ENCODE measurements around the gene GTF2H4.
"Not testable (repeated sequence)": the region's sequence is repeated elsewhere in the genome, so short reads cannot be mapped to it uniquely, and the experiment has no call there.

Gene GTF2H4

GRCh38 chr6:30907758-30908591, at the start of gene GTF2H4:
Gene GTF2H4, plus strand, starts transcription at chr6:30908207.
- peaks cover 16% of the 10 kb centered on the region for H3K4me1 Mint-ChIP-seq
- no peaks in the 10 kb centered on the region for H3K27me3 Mint-ChIP-seq
- peak; percentile 99 for ATAC-seq
- peak within 1 kb of the TSS; percentile 72 for H3K27ac Mint-ChIP-seq
- peak within 1 kb of the TSS; percentile 95 for H3K4me3 Mint-ChIP-seq
- H3K9me3 Mint-ChIP-seq: no peaks in the 10 kb centered on the region
- peaks cover 21% of the 10 kb centered on the region for H3K36me3 Mint-ChIP-seq

GRCh38 chr6:30859726-30860125, 48.3 kb upstream of the GTF2H4 start:
- peaks cover 26% of the 10 kb centered on the region for H3K27me3 Mint-ChIP-seq
- not testable (repeated sequence) for H3K9me3 Mint-ChIP-seq, H3K27ac Mint-ChIP-seq, H3K36me3 Mint-ChIP-seq, ATAC-seq, H3K4me3 Mint-ChIP-seq, H3K4me1 Mint-ChIP-seq

- no peak for ATAC-seq
- Mint-ChIP-seq H3K4me1 (no peaks in the 10 kb centered on the region), H3K36me3 (peaks cover 9% of the 10 kb centered on the region)
Observed at GRCh38 chr6:30861257-30862048, 46.6 kb upstream of the GTF2H4 start.

GRCh38 chr6:30862156-30862875, 45.7 kb upstream of the GTF2H4 start:
- ATAC-seq: no peak
- peaks cover 12% of the 10 kb centered on the region for H3K27me3 Mint-ChIP-seq
- H3K27ac Mint-ChIP-seq: no peak overlapping the region
- H3K9me3 Mint-ChIP-seq: peaks cover 6% of the 10 kb centered on the region
- peaks cover 9% of the 10 kb centered on the region for H3K36me3 Mint-ChIP-seq
- no peaks in the 10 kb centered on the region for H3K4me1 Mint-ChIP-seq
- H3K4me3 Mint-ChIP-seq: no peak overlapping the region

More at GRCh38 chr6:30861257-30862048, 46.6 kb upstream of the GTF2H4 start:
- Mint-ChIP-seq H3K9me3 (peaks cover 6% of the 10 kb centered on the region), H3K4me3 (no peak overlapping the region), H3K27me3 (peaks cover 20% of the 10 kb centered on the region), H3K27ac (no peak overlapping the region)

- H3K36me3 Mint-ChIP-seq: peaks cover 9% of the 10 kb centered on the region
- peaks cover 9% of the 10 kb centered on the region for H3K9me3 Mint-ChIP-seq
- no peak for ATAC-seq
- no peak overlapping the region for H3K4me3 Mint-ChIP-seq
- H3K27ac Mint-ChIP-seq: no peak overlapping the region
- H3K27me3 Mint-ChIP-seq: peaks cover 8% of the 10 kb centered on the region
- no peaks in the 10 kb centered on the region for H3K4me1 Mint-ChIP-seq
Observed at GRCh38 chr6:30864325-30864724, 43.7 kb upstream of the GTF2H4 start.

- peaks cover 20% of the 10 kb centered on the region for H3K9me3 Mint-ChIP-seq
- ATAC-seq, H3K27ac Mint-ChIP-seq, H3K4me3 Mint-ChIP-seq, H3K4me1 Mint-ChIP-seq, H3K36me3 Mint-ChIP-seq: not testable (repeated sequence)
- H3K27me3 Mint-ChIP-seq: peaks cover 20% of the 10 kb centered on the region
Observed at GRCh38 chr6:30869241-30869749, 38.7 kb upstream of the GTF2H4 start.

- peaks cover 20% of the 10 kb centered on the region for H3K27me3 Mint-ChIP-seq
- H3K4me3 Mint-ChIP-seq: no peak overlapping the region
- no peaks in the 10 kb centered on the region for H3K4me1 Mint-ChIP-seq
- ATAC-seq: no peak
- no peak overlapping the region for H3K27ac Mint-ChIP-seq
- H3K36me3 Mint-ChIP-seq: peaks cover 7% of the 10 kb centered on the region
- H3K9me3 Mint-ChIP-seq: peaks cover 20% of the 10 kb centered on the region
Observed at GRCh38 chr6:30870546-30870945, 37.5 kb upstream of the GTF2H4 start.

- no peak for ATAC-seq
- Mint-ChIP-seq H3K4me1 (no peaks in the 10 kb centered on the region), H3K27ac (no peak overlapping the region), H3K36me3 (peaks cover 7% of the 10 kb centered on the region), H3K27me3 (peaks cover 20% of the 10 kb centered on the region), H3K4me3 (no peak overlapping the region), H3K9me3 (peaks cover 20% of the 10 kb centered on the region)
Observed at GRCh38 chr6:30871592-30872183, 36.3 kb upstream of the GTF2H4 start.

- no peak overlapping the region for H3K4me3 Mint-ChIP-seq
- H3K27me3 Mint-ChIP-seq: peaks cover 20% of the 10 kb centered on the region
- no peak for ATAC-seq
- H3K9me3 Mint-ChIP-seq: peaks cover 18% of the 10 kb centered on the region
- peaks cover 7% of the 10 kb centered on the region for H3K36me3 Mint-ChIP-seq
- H3K27ac Mint-ChIP-seq: no peak overlapping the region
- peaks cover 11% of the 10 kb centered on the region for H3K4me1 Mint-ChIP-seq
Observed at GRCh38 chr6:30873137-30873640, 34.8 kb upstream of the GTF2H4 start.

GRCh38 chr6:30873795-30874194, 34.2 kb upstream of the GTF2H4 start:
- not testable (repeated sequence) for H3K27ac Mint-ChIP-seq, H3K4me3 Mint-ChIP-seq, H3K36me3 Mint-ChIP-seq, ATAC-seq
- peaks cover 20% of the 10 kb centered on the region for H3K27me3 Mint-ChIP-seq
- peaks cover 18% of the 10 kb centered on the region for H3K9me3 Mint-ChIP-seq
- H3K4me1 Mint-ChIP-seq: peaks cover 17% of the 10 kb centered on the region

GRCh38 chr6:30875244-30876038, 32.6 kb upstream of the GTF2H4 start:
- Mint-ChIP-seq H3K27ac (no peak overlapping the region), H3K9me3 (peaks cover 11% of the 10 kb centered on the region), H3K36me3 (peaks cover 7% of the 10 kb centered on the region), H3K4me1 (peaks cover 27% of the 10 kb centered on the region), H3K4me3 (no peak overlapping the region), H3K27me3 (peaks cover 20% of the 10 kb centered on the region)
- no peak for ATAC-seq

GRCh38 chr6:30876039-30876730, 31.8 kb upstream of the GTF2H4 start:
- Mint-ChIP-seq H3K27me3 (peaks cover 20% of the 10 kb centered on the region), H3K4me1 (peaks cover 27% of the 10 kb centered on the region), H3K27ac (no peak overlapping the region), H3K4me3 (no peak overlapping the region), H3K36me3 (peaks cover 7% of the 10 kb centered on the region), H3K9me3 (peaks cover 8% of the 10 kb centered on the region)
- no peak for ATAC-seq

GRCh38 chr6:30877419-30878262, 30.4 kb upstream of the GTF2H4 start:
- peak overlapping the region; percentile 64 for H3K27ac Mint-ChIP-seq
- ATAC-seq: peak; percentile 76
- peaks cover 41% of the 10 kb centered on the region for H3K4me1 Mint-ChIP-seq
- H3K36me3 Mint-ChIP-seq: no peaks in the 10 kb centered on the region
- peaks cover 3% of the 10 kb centered on the region for H3K9me3 Mint-ChIP-seq
- H3K4me3 Mint-ChIP-seq: peak overlapping the region; percentile 71
- H3K27me3 Mint-ChIP-seq: peaks cover 9% of the 10 kb centered on the region

Data from stimulated activated memory B cell treated with anti-CD40 and anti-IgM and Interleukin-4, amounts not matched to agents 10 μg/mL and 1 μg/mL and 100 μg/mL, for 72 hours (primary cell).